C1 segment of cervical spinal cord (tissue), 14 donors: ENCODE data around the gene MTNR1A.
"Not testable (repeated sequence)": the region's sequence is repeated elsewhere in the genome, so short reads cannot be mapped to it uniquely, and the experiment has no call there.

Experiments used
- DNase-seq, 14 donors: peaks; one replicate each; lab custom pipeline; 2025; lab: John Stamatoyannopoulos, UW

MTNR1A gene

DNA sequence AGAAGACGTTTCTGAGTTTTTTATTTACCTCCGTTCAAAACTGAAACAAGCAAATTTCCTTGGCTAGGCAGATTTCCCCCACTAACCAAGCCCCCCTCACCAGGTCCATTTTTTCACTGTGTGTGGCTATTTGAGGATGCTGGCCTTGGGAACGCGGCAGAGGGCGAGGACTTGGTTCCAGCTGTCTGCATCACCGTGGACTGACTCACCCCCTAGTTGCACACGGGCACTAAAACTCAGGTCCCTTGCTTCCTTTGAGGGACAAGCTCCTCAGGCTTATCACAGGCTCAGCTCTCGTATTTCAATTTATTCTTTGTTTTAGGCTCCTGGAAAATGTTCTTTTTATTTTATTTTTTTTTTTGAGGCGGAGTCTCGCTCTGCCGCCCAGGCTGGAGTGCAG lies 8.4 kb upstream of the MTNR1A start:
- no peak for DNase-seq

DNA sequence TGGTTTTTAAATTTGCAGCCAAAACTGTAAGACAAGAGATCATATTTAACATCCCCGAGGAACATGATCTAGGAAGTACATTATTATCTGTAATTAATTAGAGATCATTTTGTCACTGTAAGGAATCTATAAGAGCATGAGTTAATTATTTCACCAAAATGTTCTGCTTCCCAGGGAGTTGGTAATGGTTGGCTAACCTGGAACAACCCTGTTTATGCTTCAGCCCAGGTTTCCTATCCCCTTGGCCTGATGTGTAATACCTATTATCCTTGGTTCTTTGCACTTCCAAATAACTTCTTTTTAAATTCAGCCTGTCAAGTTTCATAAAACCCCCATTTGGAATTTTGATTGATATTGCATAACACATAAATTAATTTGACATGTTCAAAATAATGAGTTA lies 6.4 kb upstream of the MTNR1A start:
- no peak for DNase-seq

DNA sequence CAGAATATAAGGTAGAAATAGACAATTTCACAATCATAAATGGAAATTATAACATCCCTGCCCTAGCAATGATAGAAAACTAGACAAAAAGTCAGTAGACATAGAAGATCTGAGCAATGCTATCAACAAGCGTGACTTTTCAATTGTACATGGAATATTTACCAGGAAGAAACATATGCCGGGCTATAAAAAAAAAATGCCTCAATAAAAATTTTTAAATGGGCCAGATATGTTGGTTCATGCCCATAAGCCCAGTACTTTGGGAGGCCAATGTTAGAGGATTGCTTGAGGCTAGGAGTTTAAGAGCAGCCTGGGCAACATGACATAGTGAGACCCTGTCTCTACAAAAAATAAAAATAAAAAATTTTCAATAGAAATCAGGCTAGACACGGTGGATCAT lies 5.3 kb upstream of the MTNR1A start:
- no peak for DNase-seq

DNA sequence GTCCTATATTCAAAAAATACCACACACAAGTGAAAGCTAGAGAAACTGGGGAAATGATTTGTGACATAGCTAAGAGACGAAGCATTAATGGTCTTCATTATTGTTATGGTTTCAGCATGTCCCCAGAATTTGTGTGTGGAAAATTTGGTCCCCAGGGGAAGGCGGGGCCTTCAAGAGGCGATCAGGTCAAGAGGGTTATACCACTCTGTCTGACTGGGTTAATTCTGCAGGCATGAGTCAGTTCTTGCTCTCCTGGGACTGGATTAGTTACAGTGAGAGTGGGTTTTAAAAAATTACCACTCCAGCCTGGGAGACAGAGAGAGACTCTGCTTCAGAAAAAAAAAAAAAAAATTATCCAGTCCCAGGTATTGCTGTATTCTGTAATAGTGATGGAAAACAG lies 2.1 kb upstream of the MTNR1A start:
- no peak for DNase-seq

DNA sequence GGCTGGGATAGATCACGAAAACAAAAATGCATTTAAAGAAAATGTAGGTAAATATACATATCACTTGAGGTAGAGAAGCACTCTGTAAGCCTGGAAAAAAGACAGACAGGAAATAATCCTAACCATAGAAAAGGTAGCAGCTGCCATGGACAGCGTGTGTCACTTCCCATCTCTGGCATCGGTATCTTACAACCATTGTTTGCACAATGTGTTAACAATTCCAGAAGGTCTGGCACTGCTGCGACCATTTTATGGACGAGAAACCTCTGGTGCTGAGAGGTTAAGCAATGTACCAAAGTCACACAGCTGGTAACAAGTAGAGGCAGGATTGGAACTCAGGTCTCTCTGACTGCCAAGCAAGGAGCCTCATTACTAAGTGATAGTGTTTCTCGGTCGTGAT lies 1.7 kb upstream of the MTNR1A start:
- DNase-seq: no peak

DNA sequence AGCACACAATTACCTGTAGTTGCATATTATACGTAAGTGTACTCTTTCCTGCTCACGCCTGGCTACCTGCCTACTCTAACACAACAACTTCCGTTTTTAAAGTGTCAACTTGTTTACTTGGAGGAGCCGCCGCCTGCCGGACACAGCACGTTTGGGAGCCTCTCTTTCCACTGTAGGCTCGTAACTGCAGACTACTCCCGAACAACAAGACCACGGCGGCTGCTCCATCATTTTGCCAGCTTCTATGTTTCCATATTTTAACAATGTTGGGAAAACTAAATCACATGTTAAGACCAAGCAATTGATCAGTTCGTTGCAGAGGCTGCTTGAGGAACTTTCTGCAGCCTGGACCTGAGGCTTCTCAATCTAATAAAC lies 841 bp downstream of the MTNR1A start:
- DNase-seq: peak in 1 of 14 donors; percentile 60

DNA sequence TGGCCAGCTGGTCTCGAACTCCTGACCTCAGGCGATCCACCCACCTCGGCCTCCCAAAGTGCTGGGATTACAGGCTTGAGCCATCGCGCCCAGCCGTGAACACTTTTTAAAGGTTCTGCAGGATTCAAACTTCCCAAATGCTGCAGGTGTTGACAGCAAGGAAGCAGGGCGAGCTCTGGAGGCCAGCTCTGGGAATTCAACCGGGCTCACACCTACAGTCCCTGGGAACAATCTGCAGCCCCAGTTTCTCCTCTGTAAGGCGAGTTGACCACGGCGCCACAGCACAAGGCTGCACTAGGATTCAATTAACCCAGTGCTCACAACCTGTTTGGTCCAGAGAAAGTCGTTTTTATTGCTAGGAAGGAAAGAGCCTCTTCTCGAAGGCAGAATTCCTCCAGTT lies 1.6 kb downstream of the MTNR1A start:
- no peak for DNase-seq

DNA sequence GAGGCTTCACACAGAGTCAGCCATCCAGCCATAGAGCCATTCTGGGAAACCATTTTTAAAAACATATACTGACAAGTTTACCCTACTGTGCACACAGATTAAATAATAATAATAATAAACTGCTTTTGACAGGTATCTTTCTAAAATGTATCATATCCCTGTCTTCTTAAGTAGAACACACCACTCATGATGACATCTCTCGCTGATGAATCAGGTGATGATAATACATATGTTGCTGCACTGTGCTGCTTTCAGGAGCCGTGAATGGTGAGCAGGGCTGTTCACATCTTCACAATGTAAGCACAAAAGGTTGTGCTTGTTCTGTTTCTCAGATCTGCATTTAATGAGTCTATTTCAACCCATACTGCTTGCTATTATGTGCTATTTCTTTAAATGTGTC lies 3.5 kb downstream of the MTNR1A start:
- no peak for DNase-seq

DNA sequence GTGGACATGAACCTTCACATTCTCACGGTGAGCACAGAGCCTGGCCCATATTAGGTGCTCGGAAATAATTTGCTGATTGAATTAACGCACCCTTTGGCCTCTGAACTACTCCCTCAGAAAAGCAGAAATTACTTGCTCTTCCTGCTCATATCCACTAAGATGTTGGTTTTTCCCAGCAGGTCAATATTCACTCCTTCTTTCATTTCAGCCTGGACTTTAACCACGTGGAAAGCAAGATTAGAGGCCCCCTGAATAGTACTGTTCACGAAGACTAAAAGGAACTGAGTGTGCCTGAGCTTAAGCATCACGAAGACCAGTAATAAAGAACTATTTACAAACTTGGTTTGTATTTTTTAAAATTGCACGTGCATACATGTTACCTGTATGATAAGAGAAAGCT lies 9.9 kb downstream of the MTNR1A start:
- DNase-seq: no peak

DNA sequence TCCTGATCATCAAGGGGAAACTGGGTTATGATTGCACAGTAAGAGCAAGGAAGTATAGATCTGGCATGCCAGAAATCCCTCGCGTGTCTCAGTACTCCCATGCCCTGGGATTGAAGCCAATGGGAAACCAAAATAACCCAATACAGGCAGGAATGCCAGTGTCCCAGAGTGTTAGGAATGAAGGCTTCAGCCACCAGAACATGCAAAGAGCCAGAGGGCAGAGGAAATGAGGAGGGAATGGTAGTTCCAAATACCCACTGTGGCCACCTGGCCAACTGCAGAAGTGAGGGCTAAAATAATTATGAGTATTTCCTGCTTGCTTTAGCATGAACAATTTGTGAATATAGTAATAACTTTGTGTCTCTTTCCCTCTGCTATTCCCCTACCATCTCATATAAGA lies 12.2 kb downstream of the MTNR1A start:
- peak in 1 of 14 donors; percentile 87 for DNase-seq

DNA sequence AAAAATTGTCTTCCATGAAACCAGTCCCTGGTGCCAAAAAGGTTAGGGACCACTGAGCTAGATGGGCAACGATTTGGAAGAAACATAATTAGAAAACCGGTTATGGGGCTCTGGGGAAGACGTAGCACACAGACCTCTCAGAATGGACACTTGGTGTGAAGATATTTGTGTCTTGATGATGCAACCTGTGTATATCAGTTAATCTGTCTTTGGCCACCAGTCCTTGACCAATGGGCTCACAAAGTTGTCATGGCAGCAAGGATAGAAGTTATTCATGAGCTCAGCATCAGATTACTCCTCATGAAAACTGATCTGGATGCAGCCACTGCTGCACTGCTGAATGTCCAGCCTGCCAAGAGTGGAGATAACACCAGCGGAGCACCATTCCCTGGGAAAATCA lies 13.6 kb downstream of the MTNR1A start:
- no peak for DNase-seq

DNA sequence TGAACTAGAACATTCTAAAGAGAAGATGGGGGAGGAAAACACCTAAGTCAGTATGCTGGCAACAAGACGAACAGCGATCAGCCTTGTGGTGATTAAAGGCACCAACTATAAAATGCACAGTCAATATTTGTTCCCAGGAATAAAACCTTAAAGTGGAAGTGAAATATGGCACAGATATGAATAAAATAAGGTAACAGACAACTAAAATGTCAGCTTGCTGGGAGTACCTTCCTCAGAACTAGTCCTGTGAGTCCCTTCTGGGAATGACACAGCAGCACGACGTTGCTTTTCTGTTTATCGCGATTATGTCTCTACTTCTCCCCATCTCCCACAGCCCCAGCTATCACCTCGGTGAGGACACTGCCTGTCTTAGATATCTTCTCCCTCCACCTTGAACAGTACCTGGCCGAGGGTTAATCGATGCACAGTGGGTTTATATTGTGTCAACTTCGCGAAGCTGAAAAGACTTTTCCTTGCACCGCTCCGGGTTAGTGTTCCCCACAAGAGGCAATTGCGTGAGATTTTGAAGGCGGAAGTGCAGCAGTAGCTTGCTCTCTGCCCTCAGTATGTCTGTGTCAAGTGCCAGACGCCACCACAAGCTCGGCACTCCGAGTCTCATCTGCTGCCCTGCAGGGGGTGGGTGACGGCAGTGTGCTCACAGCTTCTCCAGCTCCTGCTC lies 17.4 kb downstream of the MTNR1A start:
- peak in 1 of 14 donors; percentile 44 for DNase-seq

DNA sequence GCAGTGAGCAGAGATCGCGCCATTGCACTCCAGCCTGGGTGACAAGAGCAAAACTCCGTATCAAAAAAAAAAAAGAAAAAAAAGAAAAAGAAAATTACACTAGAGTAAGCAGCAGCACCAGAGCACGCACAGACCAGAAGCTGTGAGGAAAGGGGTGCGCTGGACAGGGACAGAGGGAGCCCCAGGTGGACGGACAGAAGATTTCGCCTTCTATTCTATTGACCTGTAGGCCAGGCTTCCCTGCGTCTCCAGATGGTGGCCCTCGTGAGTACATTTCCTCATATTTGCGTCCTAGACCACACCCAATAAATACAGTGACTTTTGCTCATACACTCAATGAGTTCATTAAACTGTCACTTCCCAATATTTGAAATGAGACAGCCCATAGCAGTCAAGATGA lies 19.1 kb downstream of the MTNR1A start:
- DNase-seq: no peak

DNA sequence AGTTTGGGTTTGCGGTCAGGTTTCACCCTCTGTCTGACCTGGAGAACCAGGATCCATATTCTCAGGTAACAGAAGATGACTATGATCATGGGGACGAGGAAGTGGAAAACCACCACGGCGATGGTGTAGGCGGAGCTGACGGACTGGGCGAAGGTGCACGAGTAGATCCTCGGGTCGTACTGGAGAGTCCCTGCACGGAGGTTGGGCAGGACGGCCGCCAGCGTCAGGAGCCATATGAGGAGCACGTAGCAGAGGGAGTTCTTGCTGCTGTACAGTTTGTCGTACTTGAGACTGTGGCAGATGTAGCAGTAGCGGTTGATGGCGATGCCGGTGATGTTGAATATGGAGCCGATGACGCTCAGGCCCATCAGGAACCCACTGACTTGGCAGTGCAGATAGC lies 21.3 kb downstream of the MTNR1A start:
- no peak for DNase-seq

DNA sequence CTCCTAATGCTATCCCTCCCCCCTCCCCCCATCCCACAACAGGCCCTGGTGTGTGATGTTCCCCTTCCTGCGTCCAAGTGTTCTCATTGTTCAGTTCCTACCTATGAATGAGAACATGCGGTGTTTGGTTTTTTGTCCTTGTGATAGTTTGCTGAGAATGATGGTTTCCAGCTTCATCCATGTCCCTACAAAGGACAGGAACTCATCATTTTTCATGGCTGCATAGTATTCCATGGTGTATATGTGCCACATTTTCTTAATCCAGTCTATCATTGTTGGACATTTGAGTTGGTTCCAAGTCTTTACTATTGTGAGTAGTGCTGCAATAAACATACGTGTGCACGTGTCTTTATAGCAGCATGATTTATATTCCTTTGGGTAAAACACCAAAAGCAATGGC lies 31.4 kb downstream of the MTNR1A start:
- DNase-seq: not testable (repeated sequence)

DNA sequence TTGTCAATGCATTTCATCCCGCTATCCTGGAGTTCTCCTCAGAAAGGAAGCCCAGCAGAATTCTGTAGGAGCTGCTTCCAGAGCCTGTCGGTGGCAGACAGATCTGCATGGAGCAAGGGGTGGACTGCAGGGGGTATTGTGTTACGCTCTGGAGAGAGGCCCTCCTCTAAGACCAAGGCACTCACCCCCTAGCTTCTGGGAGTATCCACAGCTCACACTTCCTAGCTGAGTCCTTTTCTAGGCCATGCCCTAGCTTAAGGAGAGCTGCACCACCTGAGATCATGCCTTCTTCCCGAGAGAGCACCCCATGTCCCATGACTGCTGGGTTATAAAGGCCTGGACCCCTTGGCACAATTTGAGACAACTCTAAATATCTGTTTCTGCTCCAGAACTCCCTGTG lies 39.1 kb downstream of the MTNR1A start:
- no peak for DNase-seq

DNA sequence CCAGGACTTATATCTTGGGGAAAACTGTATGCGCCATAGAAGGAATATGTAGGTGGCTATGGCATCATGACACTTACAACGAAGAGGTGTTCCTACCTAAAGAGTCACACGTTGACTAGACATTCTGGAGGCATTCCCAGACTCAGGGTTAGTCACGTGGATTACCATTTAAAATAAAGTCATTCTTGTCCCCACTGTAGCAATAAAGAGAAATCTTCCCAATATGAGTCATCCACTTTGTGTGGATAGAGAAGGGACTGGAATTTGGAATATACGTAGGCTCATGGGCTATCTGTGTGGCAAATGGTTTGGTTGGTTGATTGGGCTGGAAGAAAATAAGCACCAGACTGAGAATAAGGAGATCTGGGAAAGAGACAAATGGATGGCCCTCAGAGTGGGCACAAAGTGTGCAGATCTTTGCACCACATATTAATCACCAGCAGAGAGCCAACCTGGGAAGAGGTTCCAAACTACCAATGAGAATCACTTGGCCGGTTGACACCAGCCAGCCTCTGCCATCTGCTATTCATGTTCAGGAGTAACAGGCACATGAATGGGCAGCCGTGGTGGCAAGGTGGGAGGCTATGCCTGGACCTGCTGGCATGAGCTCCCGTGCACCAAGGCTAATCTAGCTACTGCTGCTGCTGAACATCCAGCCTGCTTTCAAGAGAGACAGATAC lies 41.0 kb downstream of the MTNR1A start:
- peak in 1 of 14 donors; percentile 85 for DNase-seq

DNA sequence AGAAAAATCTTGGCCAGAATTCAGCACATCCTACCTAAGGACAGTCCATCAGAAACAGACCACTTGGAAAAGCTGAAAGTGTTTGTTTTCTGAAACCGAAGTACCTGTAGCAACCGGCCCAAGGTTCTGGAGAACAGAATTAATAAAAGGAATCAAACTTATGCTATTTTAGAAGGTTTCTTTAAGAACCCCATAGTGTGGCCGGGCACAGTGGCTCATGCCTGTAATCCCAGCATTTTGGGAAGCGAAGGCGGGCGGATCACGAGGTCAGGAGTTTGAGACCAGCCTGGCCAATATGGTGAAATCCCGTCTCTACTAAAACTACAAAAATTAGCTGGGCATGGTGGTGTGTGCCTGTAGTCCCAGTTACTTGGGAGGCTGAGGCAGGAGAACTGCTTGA lies 50.6 kb downstream of the MTNR1A start:
- DNase-seq: not testable (repeated sequence)

DNA sequence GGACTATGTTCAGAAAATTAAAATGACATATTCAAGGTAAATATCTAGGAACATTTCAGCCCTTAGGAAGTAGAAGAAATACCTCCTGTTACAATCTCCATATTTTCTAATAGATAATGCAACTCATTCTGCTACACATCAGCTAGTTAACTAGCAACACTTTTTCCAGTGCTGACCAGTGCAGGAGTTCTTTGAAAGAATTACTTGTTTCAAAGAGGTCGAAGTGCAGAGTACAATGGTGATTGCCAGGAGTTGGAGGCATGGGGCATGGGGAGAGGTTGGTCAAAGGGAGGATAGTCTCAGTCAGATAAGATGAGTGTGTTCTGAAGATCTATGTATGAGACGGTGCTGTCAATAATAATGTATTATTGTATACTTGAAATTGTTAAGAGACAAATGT lies 53.1 kb downstream of the MTNR1A start:
- DNase-seq: no peak

DNA sequence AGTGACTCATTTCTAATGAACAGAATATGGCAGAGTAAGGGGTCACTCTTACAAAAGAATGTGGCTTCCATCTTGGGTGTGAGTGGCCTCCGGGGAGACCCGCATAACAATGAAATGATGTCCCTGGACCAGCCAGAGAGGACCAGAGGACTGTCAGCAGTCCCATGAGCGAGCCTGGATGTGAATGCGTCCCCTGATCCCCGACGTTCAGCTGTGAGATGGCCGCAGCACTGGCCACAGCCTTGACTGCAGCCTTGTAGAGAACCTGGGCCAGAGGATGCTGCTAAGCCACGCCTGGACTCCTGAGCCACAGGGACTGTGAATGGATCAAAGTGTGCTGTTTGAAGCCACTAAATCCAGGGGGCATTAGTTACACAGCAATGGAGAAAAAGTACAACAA lies 53.8 kb downstream of the MTNR1A start:
- DNase-seq: no peak

DNA sequence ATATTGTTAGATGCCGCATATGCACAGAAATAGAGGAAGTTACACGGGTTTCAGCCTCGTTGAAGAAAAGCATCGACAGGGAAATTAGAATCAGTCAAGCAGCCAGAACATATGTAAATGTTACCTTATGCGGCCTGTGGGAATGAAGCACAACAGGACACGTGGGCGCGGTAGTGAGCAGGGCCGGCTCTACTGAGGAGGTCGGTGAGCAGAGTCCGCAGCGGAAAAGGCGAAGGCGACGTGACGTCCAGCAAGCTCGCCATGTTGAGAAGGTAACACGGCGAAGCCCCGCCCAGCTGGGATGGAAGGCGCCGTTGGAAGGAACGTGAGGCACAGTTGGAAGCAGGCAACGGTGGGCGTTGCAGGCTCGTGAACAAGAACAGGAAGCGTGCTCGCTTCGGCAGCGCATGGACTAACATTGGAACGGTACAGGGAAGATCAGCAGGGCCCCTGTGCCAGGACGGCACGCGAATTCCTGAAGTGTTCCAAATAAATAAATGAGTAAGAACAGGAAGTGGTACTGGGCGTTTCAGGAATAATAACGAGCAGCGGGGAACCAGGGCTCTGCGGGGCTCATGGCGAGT lies 54.6 kb downstream of the MTNR1A start:
- no peak for DNase-seq

DNA sequence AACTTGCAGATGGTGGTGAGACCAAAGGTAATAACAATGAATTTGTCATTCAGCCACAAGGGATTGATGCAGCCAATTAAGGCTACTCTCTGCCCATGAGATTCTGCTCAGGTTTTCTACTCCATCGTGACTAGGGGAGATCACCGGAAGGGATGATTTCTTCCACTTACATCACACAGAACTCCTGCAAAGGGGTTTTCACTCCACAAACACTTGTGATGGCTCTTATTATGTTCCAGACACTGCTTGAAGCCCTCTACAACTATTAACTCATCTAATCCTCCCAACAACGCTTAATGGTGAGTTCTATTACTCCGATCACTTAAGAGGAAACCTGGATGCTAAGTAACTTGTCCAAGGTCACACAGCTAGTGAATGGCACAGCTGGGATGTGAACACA lies 55.9 kb downstream of the MTNR1A start:
- DNase-seq: no peak

DNA sequence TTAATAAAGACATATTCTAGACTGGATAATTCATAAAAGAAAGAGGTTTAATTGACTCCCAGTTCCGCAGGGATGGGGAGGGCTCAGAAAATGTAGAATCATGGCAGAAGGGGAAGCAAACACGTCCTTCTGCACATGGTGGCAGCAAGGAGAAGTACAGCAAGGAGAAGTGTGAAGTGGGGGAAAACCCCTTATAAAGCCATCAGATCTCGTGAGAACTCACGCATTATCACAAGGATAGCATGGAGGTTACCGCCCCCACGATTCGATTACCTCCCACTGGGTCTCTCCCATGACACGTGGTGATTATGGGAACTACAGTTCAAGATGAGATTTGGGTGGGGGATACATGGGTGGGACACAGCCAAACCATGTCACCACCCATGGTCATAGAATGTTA lies 58.3 kb downstream of the MTNR1A start:
- no peak for DNase-seq
